Gastroesophageal sphincter (tissue), 3 donors: ENCODE measurements around the gene CMTM7.

Source experiments
- POLR2A ChIP-seq, 2 donors: fragments of 450-650 bp; IDR thresholded peaks; one replicate each; pipeline ENCODE4 v1.6.1; 2017; ENCODE audit warnings: antibody characterized with exemption in 2 of 2, mild to moderate bottlenecking in 2 of 2, moderate library complexity in 1 of 2
- TF ChIP-seq, protein P1 (sequence below), 4 experiments: fragments of 200-600 bp in 2 of 4; fragments of 450-650 bp in 2 of 4; sonication (generic) in 1 of 4; IDR thresholded peaks; one replicate each; pipeline ENCODE4 v1.5.1; 2017 to 2019; ENCODE audit warnings: antibody characterized with exemption in 4 of 4, mild to moderate bottlenecking in 2 of 4, moderate library complexity in 2 of 4

DNA sequence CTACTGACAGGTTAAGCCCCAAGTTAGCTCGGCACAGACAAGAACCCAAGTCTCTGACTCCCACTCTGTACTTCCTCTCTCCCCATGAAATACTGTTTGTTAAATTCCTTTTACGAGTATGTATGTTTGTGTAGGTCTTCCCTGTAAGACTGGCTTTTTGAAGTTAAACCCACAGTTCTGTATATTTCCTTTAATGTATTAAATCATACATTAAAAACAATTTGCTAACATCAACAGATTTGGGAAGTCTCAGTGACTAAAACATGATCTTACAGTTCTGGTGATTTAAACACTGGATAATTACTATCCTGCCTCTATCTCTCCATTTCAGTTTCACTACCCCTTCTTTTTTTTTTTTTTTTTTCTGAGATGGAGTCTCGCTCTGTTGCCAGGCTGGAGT lies 106.6 kb downstream of the CMTM7 start:
- TF ChIP-seq, protein P1, sequence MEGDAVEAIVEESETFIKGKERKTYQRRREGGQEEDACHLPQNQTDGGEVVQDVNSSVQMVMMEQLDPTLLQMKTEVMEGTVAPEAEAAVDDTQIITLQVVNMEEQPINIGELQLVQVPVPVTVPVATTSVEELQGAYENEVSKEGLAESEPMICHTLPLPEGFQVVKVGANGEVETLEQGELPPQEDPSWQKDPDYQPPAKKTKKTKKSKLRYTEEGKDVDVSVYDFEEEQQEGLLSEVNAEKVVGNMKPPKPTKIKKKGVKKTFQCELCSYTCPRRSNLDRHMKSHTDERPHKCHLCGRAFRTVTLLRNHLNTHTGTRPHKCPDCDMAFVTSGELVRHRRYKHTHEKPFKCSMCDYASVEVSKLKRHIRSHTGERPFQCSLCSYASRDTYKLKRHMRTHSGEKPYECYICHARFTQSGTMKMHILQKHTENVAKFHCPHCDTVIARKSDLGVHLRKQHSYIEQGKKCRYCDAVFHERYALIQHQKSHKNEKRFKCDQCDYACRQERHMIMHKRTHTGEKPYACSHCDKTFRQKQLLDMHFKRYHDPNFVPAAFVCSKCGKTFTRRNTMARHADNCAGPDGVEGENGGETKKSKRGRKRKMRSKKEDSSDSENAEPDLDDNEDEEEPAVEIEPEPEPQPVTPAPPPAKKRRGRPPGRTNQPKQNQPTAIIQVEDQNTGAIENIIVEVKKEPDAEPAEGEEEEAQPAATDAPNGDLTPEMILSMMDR (IDR thresholded peaks at IDR 0.05): no peak
- no peak for TF ChIP-seq POLR2A (IDR thresholded peaks at IDR 0.05)
